ENCODE results near the gene CAPNS1. TPM values are rescaled to one million over a fixed set of nuclear protein-coding genes. Genes with fewer than 3 reads are reported as not detected.

CAPNS1 gene
- total and polyA plus RNA-seq, 7 donors = 464 to 626 (median 484) TPM

DNA sequence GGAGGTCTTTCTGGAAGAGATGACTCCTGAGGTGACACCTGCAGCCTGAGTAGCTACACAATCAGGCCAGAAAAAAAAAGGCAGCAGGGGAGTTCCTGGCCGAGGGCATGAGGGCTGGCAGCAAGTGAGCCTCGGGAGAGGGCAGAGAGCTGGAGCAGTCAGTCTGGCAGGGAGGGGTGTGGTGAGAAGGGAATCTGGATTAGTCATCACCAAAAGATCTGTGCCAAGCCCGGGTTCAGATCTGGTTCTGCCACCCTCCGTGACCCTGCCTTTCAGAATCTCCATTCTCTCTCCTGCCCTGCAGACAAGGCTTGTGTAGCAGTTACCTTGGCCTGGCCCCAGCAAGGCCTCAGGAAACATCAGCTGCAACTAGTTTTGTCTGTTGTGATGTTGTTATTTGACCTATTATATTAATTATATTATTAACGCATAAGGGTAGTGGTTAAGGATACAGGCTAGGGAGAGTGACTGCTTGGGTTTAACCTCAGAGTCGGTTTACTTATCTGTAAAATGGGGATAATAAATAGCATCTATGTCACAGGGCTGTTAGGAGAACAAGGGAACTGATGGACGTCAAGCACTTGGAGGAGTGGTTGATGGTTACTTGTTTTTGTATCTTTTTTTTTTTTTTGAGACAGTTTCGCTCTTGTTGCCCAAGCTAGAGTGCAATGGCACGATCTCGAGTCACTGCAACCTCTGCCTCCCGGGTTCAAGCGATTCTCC is 2.7 kb upstream of the CAPNS1 start:
- ATAC-seq (peak in 3 of 4 donors; percentile 26 to 53 (median 50)), DNase-seq (peak; percentile 53 to 72)
- Histone ChIP-seq H3K27ac (peak overlapping the region; percentile 65), H3K27me3 (ENCODE audit: insufficient read depth in 3 of 3, low read length in 2 of 3) (no peaks in the 10 kb centered on the region), H3K4me3 (peak overlapping the region; percentile 16), H3K9me3 (no peaks in the 10 kb centered on the region), H3K36me3 (ENCODE audit: insufficient read depth in 1 of 2, low read depth in 1 of 2) (peaks cover 0 to 5% of the 10 kb centered on the region in 2 donors), H3K4me1 (peaks cover 11% of the 10 kb centered on the region)
- TF ChIP-seq, protein P1, sequence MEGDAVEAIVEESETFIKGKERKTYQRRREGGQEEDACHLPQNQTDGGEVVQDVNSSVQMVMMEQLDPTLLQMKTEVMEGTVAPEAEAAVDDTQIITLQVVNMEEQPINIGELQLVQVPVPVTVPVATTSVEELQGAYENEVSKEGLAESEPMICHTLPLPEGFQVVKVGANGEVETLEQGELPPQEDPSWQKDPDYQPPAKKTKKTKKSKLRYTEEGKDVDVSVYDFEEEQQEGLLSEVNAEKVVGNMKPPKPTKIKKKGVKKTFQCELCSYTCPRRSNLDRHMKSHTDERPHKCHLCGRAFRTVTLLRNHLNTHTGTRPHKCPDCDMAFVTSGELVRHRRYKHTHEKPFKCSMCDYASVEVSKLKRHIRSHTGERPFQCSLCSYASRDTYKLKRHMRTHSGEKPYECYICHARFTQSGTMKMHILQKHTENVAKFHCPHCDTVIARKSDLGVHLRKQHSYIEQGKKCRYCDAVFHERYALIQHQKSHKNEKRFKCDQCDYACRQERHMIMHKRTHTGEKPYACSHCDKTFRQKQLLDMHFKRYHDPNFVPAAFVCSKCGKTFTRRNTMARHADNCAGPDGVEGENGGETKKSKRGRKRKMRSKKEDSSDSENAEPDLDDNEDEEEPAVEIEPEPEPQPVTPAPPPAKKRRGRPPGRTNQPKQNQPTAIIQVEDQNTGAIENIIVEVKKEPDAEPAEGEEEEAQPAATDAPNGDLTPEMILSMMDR (IDR thresholded peaks at IDR 0.05) = no peak
- 56 to 69% (median 58%) methylated on average over 12 of the region's 12 CpGs for WGBS, 3 donors
- intact Hi-C loops (cut with DNase I) = no loop called here

DNA sequence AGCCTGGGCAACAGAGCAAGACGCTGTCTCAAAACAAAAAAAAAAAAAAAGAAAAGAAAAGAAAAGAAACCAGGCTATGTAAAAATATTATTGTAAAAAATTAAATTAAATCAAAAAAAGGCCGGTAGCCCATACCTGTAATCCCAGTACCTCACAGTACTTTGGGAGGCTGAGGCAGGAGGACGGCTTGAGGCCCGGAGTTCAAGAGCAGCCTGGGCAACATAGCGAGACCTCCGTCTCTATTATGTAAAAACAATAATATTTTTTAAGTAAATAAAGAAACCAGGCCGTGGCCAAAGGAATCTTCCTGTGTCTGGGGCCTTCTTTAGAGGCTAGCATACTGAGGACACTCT is 770 bp upstream of the CAPNS1 start:
- peaks cover 11% of the 10 kb centered on the region for H3K4me1 ChIP-seq
- peak overlapping the region; percentile 94 for H3K27ac ChIP-seq
- peak overlapping the region; percentile 80 for H3K4me3 ChIP-seq
- H3K36me3 ChIP-seq (ENCODE audit: insufficient read depth in 1 of 2, low read depth in 1 of 2) = peaks cover 0 to 25% of the 10 kb centered on the region in 2 donors
- 66 to 67% (median 67%) methylated on average over 7 of the region's 7 CpGs for WGBS, 3 donors
- DNase-seq = no peak
- no peaks in the 10 kb centered on the region for H3K9me3 ChIP-seq
- TF ChIP-seq, protein P1 (IDR thresholded peaks at IDR 0.05) = no peak
- no peaks in the 10 kb centered on the region for H3K27me3 ChIP-seq (ENCODE audit: insufficient read depth in 3 of 3, low read length in 2 of 3)
- intact Hi-C loops (cut with DNase I) = no loop called here
- no peak for ATAC-seq

DNA sequence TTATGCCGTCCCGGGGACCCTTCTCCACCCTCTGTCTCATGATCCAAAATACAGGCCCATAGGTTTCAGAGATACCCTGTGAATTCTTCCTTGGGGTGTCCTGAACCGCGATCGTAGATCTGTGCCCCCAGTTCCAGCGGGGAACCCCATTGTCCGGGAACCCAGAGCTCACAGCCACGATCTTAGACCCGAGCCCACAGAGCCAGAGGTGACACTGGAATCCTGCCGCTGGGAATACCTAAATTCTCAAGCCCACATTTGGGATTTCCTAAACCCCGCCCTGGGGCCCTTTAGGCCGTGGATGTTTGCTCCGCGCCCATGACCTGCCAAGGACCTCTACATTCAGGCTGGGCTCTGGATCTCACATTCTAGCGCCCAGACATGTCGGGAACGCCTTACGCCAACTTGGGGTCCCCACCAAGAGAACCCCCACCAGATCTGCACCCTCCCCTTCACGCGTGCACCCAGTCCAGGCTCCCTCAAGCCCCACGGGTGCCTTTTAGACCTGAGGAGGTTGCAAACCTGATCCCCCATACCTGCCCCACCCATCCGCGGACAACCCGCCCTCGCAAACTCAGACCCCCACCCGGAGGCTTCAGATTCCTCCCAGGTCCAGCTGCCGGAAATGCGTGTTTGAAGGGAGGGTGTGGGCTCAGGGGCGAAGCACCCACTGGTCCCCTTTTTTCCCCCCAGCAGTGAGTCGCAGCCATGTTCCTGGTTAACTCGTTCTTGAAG is 605 bp downstream of the CAPNS1 start:
- TF ChIP-seq, protein P1 (IDR thresholded peaks at IDR 0.05) = no peak
- H3K4me3 ChIP-seq = peak overlapping the region; percentile 80
- no peaks in the 10 kb centered on the region for H3K9me3 ChIP-seq
- peak in 1 of 2 donors; percentile 35 for DNase-seq
- H3K27me3 ChIP-seq (ENCODE audit: insufficient read depth in 3 of 3, low read length in 2 of 3) = no peaks in the 10 kb centered on the region
- H3K36me3 ChIP-seq (ENCODE audit: insufficient read depth in 1 of 2, low read depth in 1 of 2) = peaks cover 0 to 38% of the 10 kb centered on the region in 2 donors
- intact Hi-C loops (cut with DNase I) = no loop called here
- peak; percentile 12 to 44 (median 26) for ATAC-seq
- peaks cover 11% of the 10 kb centered on the region for H3K4me1 ChIP-seq
- H3K27ac ChIP-seq = peak overlapping the region; percentile 94
- 0% methylated on average over 30 to 31 of the region's 31 CpGs for WGBS, 3 donors

DNA sequence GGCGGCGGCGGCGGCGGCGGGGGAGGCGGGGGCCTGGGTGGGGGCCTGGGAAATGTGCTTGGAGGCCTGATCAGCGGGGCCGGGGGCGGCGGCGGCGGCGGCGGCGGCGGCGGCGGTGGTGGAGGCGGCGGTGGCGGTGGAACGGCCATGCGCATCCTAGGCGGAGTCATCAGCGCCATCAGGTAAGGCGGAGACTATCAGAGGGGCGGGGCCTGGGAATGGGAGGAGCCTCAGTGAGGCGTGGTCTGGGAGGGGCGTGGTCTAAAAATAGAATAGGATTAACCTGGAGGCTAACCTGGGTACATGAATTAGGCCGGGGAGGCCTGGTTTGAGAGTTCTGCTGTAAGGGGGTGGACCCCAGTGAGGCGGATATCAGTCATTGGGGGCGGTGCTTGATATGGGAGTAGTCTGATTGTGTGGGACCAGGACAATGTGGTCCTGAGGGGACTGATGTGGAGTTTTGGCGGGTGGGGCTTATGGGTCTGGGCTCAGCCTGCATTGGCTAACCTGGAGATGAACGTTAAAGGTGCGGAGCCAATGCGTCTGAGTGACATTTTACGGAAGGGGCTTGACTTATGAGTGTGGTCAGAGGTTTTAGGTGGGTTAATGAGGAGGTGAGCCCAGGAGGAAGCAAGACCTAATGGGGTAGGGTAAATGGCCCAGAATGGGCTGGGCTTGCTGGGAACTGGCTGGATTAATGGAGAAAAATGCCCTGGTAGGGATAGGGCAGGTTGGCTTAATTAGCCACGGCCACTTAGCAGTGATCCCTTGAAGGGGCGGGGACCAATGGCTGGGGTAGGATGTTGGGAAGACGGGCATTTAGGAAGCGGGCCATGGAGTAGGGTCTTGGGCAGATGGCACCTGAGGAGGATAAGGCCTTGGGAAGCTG is 1.4 kb downstream of the CAPNS1 start:
- peaks cover 11% of the 10 kb centered on the region for H3K4me1 ChIP-seq
- ATAC-seq (peak; percentile 72 to 78 (median 76)), DNase-seq (peak; percentile 86 to 93)
- no peaks in the 10 kb centered on the region for H3K9me3 ChIP-seq
- H3K36me3 ChIP-seq (ENCODE audit: insufficient read depth in 1 of 2, low read depth in 1 of 2) = peaks cover under 1 to 46% of the 10 kb centered on the region in 2 donors
- TF ChIP-seq, protein P1 (IDR thresholded peaks at IDR 0.05) = no peak
- peak overlapping the region; percentile 94 for H3K27ac ChIP-seq
- intact Hi-C loops (cut with DNase I) = no loop called here
- WGBS, 3 donors = 21 to 27% (median 24%) methylated on average over 30 to 42 of the region's 42 CpGs
- no peaks in the 10 kb centered on the region for H3K27me3 ChIP-seq (ENCODE audit: insufficient read depth in 3 of 3, low read length in 2 of 3)
- H3K4me3 ChIP-seq = peak overlapping the region; percentile 80
